Head of caudate nucleus (tissue), 42 donors: ENCODE data around the gene ALDH2.

Source experiments
- DNase-seq, 42 donors: peaks; one replicate each; pipeline versions ENCODE4 v3.0.0 to v3.0.0-alpha.2; 2020 to 2021; ENCODE audit warnings: mixed read lengths in 7 of 42
- intact Hi-C: fragments of 100-400 bp; cut with DNase I; formaldehyde crosslinking; loops from one replicate; pipeline ENCODE4 v1.15.0; 2022

The ALDH2 gene

DNA sequence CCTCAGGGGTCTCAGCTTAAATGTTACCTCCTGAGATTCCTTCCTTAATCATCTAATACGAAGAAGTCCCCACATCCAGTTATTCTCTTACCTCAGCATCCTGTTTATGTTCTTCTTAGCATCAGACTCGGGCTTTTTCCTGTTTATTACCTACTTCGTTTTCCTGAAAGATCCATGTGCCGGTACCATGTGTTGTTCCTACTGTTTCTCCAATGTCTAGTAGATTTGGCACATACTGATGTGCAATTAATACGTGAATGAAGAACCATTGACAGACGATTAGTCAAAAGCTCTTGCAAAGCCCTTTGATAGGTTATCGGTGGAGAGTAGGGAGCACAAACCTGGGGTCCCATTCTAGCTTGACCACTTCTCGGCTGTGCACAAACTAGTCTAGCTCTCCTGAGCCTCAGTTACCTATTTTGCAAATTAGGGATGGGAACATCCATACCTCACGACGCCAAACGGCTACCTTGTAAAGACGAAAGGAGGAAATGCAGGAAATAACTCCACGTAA is 74.6 kb downstream of the ALDH2 start:
- DNase-seq, result peak in 2 of 42 donors; percentile 1 to 4
- intact Hi-C loops, result loop anchor here (5.0 to 10.0 kb wide), 2 partner anchors 154 to 174 kb away; partner anchors contain the start of genes ACAD10, BRAP, ERP29 and TMEM116

DNA sequence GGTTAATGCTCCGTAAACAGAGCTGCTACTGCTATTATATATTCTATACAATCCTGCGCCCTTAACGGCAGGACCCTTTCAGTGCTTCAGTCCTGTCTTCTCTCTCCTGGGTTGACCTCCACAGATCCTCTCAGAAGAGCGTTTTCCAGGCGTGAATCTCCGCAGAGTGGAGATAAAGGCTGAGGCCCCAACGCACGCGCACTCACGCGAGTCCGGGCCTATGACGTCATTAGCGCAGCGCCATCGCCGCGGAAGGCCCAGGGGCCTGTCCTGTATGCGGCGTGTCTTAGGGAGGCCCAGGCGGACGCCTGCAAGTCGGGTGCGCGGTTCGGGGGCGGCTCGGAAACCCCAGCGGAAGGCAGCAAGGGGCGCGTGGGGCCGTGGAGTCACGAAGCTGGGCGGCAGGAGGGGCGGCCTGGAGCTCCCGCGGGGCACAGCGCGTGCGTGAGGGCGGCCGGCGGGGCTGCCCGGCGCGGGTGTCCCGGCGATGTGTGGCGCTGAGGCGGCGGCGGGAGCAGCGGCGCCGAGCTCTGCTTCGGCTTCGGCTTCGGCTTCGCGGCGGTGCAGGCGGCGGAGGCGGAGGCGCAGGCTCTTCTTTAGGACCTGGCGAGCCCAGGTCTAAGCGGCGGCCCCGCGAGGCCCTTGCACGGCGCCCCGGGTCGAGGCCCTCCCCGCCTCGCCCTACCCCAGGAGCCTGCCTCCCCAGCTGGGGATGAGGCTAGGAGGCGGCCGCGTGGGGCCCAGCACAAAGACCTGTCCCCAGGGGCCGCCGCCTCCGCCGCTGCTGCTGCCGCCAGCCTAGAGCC is 75.2 kb downstream of the ALDH2 start, which contains the start of gene MAPKAPK5:
Gene MAPKAPK5, plus strand, starts transcription at position 479 of the 806 bp plus-strand sequence. CDS start 506 bp downstream, outside the sequence.
- intact Hi-C loops, result loop anchor here (5.0 to 10.0 kb wide), 2 partner anchors 155 to 173 kb away; partner anchors contain the start of genes ACAD10, BRAP, ERP29 and TMEM116
- peak; percentile 76 to 95 (median 89) for DNase-seq

DNA sequence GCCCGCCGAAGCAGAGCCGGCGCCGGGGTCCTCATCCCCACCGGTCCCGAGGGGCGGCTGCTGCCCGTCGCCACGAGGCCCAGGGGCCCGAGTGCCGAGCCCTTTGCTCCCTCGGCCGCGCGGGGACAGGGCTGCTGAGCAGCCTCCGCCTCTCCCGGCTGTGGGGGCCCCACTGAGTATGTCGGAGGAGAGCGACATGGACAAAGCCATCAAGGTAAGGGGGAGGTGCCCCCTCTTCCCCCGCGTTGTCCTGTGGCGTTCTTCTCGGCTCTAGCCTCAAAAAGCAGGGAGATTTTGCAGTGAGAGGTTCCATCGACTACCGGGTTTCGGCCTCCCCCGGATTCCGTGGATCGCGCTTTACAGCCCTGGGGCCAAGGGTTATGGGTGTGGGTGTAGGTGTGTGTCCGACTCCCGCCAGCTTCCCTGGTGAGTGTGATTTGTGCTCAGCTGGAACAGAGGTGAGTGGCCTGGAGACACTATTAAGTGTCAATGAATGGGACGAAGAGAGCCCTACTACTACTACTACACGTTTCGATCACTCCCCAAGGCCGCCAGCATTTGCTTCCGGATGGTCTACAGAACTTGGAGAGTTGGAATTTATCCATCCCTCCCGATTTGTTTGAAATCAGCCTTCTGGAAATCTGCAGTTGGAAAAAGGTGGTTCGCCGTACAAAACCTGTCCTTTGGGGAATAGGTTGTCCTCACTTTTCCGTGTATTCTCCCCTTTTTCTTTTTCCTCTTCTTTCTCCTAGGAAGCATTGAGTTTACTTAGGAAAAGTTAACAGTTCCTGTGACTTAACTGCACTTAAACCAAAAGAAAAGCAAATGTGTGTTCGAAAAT is 76.0 kb downstream of the ALDH2 start:
- intact Hi-C loops, result loop anchor here (5.0 to 10.0 kb wide), 2 partner anchors 155 to 172 kb away; partner anchors contain the start of genes ACAD10, BRAP, ERP29 and TMEM116
- peak in 12 of 42 donors; percentile 1 to 40 (median 20) for DNase-seq

GRCh38 chr12:111846016-111846415 is 79.3 kb downstream of the ALDH2 start:
- peak in 1 of 42 donors; percentile 15 for DNase-seq
- intact Hi-C loops, result loop anchor here (10.0 kb wide), 1 partner anchor 169 kb away; the partner anchor contains the start of genes ERP29 and TMEM116

DNA sequence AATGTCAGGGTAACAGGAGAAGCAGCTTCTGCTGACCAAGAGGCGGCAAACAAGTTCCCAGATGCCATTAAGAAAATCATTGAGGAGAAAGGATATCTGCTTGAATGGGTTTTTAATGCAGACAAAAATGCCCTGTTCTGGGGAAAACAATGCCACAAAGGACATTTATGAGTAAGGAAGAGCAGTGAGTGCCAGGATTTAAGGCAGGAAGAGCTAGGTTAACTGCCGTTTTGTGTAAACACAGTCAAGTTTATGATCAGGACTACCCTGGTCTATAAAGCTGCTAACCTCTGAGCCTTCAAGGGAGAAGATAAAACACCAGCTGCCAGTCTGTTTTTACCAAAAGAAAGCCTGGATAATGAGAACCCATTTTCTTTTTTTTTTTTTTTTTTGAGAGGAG is 83.8 kb downstream of the ALDH2 start:
- DNase-seq, result no peak
- intact Hi-C loops, result no loop called here

- intact Hi-C loops, result no loop called here
- no peak for DNase-seq
Measured at GRCh38 chr12:111858186-111858585, 91.5 kb downstream of the ALDH2 start.

DNA sequence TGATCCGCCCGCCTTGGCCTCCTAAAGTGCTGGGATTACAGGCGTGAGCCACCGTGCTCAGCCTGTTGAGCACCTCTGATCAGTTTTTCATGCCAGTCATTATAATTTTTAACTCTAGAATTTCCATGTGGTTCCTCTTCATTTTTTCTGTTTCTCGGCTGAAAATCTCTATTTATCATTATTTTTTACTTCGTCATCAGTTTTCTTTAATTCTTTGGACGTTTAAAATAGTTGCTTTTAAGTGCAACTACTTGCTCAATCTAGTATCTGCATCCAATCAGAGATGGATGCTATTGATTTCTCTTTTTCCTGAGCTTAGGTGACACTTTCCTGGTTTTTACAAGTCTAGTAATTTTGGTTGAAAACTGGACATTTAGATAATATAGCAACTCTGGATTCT is 92.0 kb downstream of the ALDH2 start:
- DNase-seq, result no peak
- intact Hi-C loops, result no loop called here

GRCh38 chr12:111864913-111865312 is 98.2 kb downstream of the ALDH2 start:
- no peak for DNase-seq

More at GRCh38 chr12:111864913-111865312, 98.2 kb downstream of the ALDH2 start:
- intact Hi-C loops, result no loop called here
